ENCODE measurements around the gene FEN1.

GRCh38 chr11:61754534-61755482, 37.9 kb upstream of the FEN1 start:
- TF ChIP-seq EGR1 (IDR thresholded peaks at IDR 0.05), result no peak
- no peak for TF ChIP-seq EP300 (IDR thresholded peaks at IDR 0.05; ENCODE audit: borderline replicate concordance)
- TF ChIP-seq CREB1 (IDR thresholded peaks at IDR 0.05; ENCODE audit: low read depth), result no peak
